Endodermal cell (in vitro differentiated cells): ENCODE results near the gene SDHC. TPM values are rescaled to one million over a fixed set of nuclear protein-coding genes. Genes with fewer than 3 reads are reported as not detected.

ENCODE experiments used
- DNase-seq: peaks from one replicate; pipeline ENCODE4 v3.0.0-alpha.2; 2017
- H3K27ac ChIP-seq: 2 replicates; pipeline ENCODE4 v1.5.1; 2013; ENCODE audit warnings: mild to moderate bottlenecking, low read depth, low read length, moderate library complexity
- H3K27me3 ChIP-seq: 2 replicates; pipeline ENCODE4 v1.6.1; 2013; ENCODE audit warnings: mild to moderate bottlenecking, low read length, moderate library complexity; ENCODE audit not compliant: insufficient read depth, control insufficient read depth, poor library complexity, severe bottlenecking
- H3K36me3 ChIP-seq: 2 replicates; pipeline ENCODE4 v1.7.0; 2013; ENCODE audit warnings: mild to moderate bottlenecking, low read length, moderate library complexity; ENCODE audit not compliant: control insufficient read depth, insufficient read depth
- H3K4me1 ChIP-seq: one replicate; pipeline ENCODE4 v1.7.0; 2013; ENCODE audit warnings: low read length; ENCODE audit not compliant: control insufficient read depth, insufficient read depth
- H3K4me3 ChIP-seq: 2 replicates; pipeline ENCODE4 v1.5.1; 2013; ENCODE audit warnings: mild to moderate bottlenecking, low read length, moderate library complexity
- H3K9ac ChIP-seq: 2 replicates; pipeline ENCODE4 v1.6.1; 2013; ENCODE audit warnings: mild to moderate bottlenecking, low read length, moderate library complexity; ENCODE audit not compliant: poor library complexity, severe bottlenecking; ENCODE audit errors: extremely low read depth
- H3K9me3 ChIP-seq: 2 replicates; pipeline ENCODE4 v1.6.1; 2013; ENCODE audit warnings: mild to moderate bottlenecking, low read length, moderate library complexity; ENCODE audit not compliant: control insufficient read depth
- H3K27ac Mint-ChIP-seq: 2 replicates; pipeline ENCODE4 v1.8.0; 2020; ENCODE audit warnings: mixed read lengths
- H3K27me3 Mint-ChIP-seq: 2 replicates; pipeline ENCODE4 v1.8.0; 2021; ENCODE audit warnings: mild to moderate bottlenecking, mixed read lengths; ENCODE audit not compliant: insufficient read depth
- H3K36me3 Mint-ChIP-seq: 2 replicates; pipeline ENCODE4 v1.8.0; 2020; ENCODE audit warnings: low read depth, mixed read lengths
- H3K4me1 Mint-ChIP-seq: 2 replicates; pipeline ENCODE4 v1.8.0; 2020; ENCODE audit warnings: mixed read lengths
- H3K4me3 Mint-ChIP-seq: 2 replicates; pipeline ENCODE4 v1.8.0; 2020; ENCODE audit warnings: mild to moderate bottlenecking, moderate library complexity, mixed read lengths
- H3K9me3 Mint-ChIP-seq: 2 replicates; pipeline ENCODE4 v1.8.0; 2020; ENCODE audit warnings: mild to moderate bottlenecking, mixed read lengths
- CTCF ChIP-seq: fragments of 200-600 bp; sonication (generic); conservative IDR thresholded peaks from 2 replicates; pipeline ENCODE4 v1.5.0; 2021; ENCODE audit warnings: antibody characterized with exemption, mild to moderate bottlenecking
- WGBS, 2 experiments: methylation state at CpG; one replicate each; pipeline versions ENCODE4 v1.1.5 to v1.1.7; 2013; ENCODE audit warnings: missing lambda C conversion rate in 2 of 2, mixed read lengths in 1 of 2; ENCODE audit not compliant: insufficient coverage in 1 of 2, insufficient read length in 1 of 2; 5-methylcytosine and 5-hydroxymethylcytosine counted together
- total RNA-seq, 2 donors: library from RNA; stranded (reverse); fragmentation: NEBNext Ultra II Directional in 1 of 2; extraction: Animal tissue kit (Norgen Biotek cat#: 25700) in 1 of 2; gene quantifications; 2 replicates in 1 of 2; 3 replicates in 1 of 2; pipeline ENCODE4 v1.2.1, GENCODE V29; 2021

Gene SDHC
- total RNA-seq, 2 donors from 2014 or later, result 270 to 296 TPM

- 89% methylated on average over 1 of the region's 1 CpG; no CpG with 5 or more reads in 1 of the 2 experiments for WGBS, 2 experiments
- Histone ChIP-seq H3K9me3 (no peaks in the 10 kb centered on the region), H3K4me1 (no peaks in the 10 kb centered on the region), H3K9ac (no peak overlapping the region), H3K36me3 (peaks cover 47% of the 10 kb centered on the region), H3K27me3 (no peaks in the 10 kb centered on the region), H3K4me3 (no peak overlapping the region), H3K27ac (no peak overlapping the region)
- H3K4me1 Mint-ChIP-seq, result no peaks in the 10 kb centered on the region
- peaks cover 48% of the 10 kb centered on the region for H3K36me3 Mint-ChIP-seq
- no peaks in the 10 kb centered on the region for H3K9me3 Mint-ChIP-seq
- no peak for DNase-seq
- no peak overlapping the region for H3K4me3 Mint-ChIP-seq
- peak overlapping the region; percentile 65 for H3K27ac Mint-ChIP-seq
- no peaks in the 10 kb centered on the region for H3K27me3 Mint-ChIP-seq
- no peak for TF ChIP-seq CTCF
These were observed 36.5 kb downstream of the SDHC start for GRCh38 chr1:161350671-161351070.

- Histone ChIP-seq H3K36me3 (peaks cover 44% of the 10 kb centered on the region), H3K9me3 (no peaks in the 10 kb centered on the region), H3K9ac (no peak overlapping the region), H3K4me3 (no peak overlapping the region), H3K4me1 (no peaks in the 10 kb centered on the region), H3K27ac (no peak overlapping the region), H3K27me3 (no peaks in the 10 kb centered on the region)
- Mint-ChIP-seq H3K36me3 (peaks cover 53% of the 10 kb centered on the region), H3K27ac (no peak overlapping the region), H3K4me1 (no peaks in the 10 kb centered on the region), H3K9me3 (no peaks in the 10 kb centered on the region), H3K27me3 (no peaks in the 10 kb centered on the region), H3K4me3 (no peak overlapping the region)
- 89 to 97% methylated on average over 1 of the region's 1 CpG for WGBS, 2 experiments
- no peak for TF ChIP-seq CTCF
- DNase-seq, result no peak
These were observed 37.3 kb downstream of the SDHC start for GRCh38 chr1:161351482-161351881.

GRCh38 chr1:161357073-161357472 lies 42.9 kb downstream of the SDHC start:
- no peak overlapping the region for H3K4me3 ChIP-seq
- H3K9me3 Mint-ChIP-seq, result no peaks in the 10 kb centered on the region
- no peaks in the 10 kb centered on the region for H3K9me3 ChIP-seq
- H3K27ac ChIP-seq, result no peak overlapping the region
- no peaks in the 10 kb centered on the region for H3K4me1 ChIP-seq
- DNase-seq, result no peak
- no peak overlapping the region for H3K4me3 Mint-ChIP-seq
- 89 to 97% methylated on average over 7 to 8 of the region's 8 CpGs for WGBS, 2 experiments
- no peaks in the 10 kb centered on the region for H3K27me3 ChIP-seq
- no peaks in the 10 kb centered on the region for H3K27me3 Mint-ChIP-seq
- peaks cover 14% of the 10 kb centered on the region for H3K4me1 Mint-ChIP-seq
- H3K36me3 Mint-ChIP-seq, result peaks cover 44% of the 10 kb centered on the region
- no peak overlapping the region for H3K27ac Mint-ChIP-seq
- peak; percentile 19 for TF ChIP-seq CTCF
- H3K9ac ChIP-seq, result no peak overlapping the region
- peaks cover 39% of the 10 kb centered on the region for H3K36me3 ChIP-seq
